ENCODE results near the gene HDAC9. TPM values are rescaled to one million over a fixed set of nuclear protein-coding genes. Genes with fewer than 3 reads are reported as not detected.
"Not testable (repeated sequence)": the region's sequence is repeated elsewhere in the genome, so short reads cannot be mapped to it uniquely, and the experiment has no call there.

Gene HDAC9
- total and polyA plus RNA-seq, 2 of the 13 experiments (the other 11 are each of a cell fraction or from before 2014, with no cell fraction given) = 0.05 to 0.07 TPM

DNA sequence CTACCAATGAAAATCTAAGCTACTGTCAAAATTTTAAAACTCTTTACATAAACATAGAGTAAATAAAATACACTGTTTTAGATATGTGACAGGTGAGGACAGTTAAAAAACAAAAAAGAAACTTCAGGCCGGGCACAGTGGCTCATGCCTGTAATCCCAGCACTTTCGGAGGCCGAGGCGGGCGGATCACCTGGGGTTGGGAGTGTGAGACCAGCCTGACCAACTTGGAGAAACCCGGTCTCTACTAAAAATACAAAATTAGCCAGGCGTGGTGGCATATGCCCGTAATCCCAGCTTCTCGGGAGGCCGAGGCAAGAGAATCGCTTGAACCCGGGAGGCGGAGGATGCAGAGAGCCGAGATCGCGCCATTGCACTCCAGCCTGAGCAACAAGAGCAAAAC lies 472.2 kb downstream of the HDAC9 start:
- H4K20me1 ChIP-seq (ENCODE audit: insufficient read depth, low read length); H3K36me3 ChIP-seq (replicated peaks in 1 of 2; ENCODE audit: control insufficient read depth in 1 of 2, insufficient read depth in 2 of 2, low read length in 2 of 2); POLR2A ChIA-PET; H3K4me3 ChIP-seq (replicated peaks in 1 of 3; ENCODE audit: insufficient read depth in 1 of 3, low read depth in 2 of 3, low read length in 3 of 3); BruUV-seq (replicated peaks); CTCF ChIA-PET (ENCODE audit: low intra/inter-chr PET ratio, low total read pairs); ATAC-seq; H3K27ac ChIP-seq (ENCODE audit: extremely low read length, insufficient read depth, low read length); intact Hi-C loops (cut with micrococcal nuclease; ENCODE audit: unreplicated experiment); H3K4me2 ChIP-seq (ENCODE audit: low read depth, low read length); H3K79me2 ChIP-seq (ENCODE audit: insufficient read depth, low read length); FAIRE-seq; H3K27me3 ChIP-seq (ENCODE audit: control insufficient read depth in 1 of 2, insufficient read depth in 2 of 2, low read length in 2 of 2); in situ Hi-C loops (cut with HindIII; ENCODE audit: extremely low pct_ligation_motif_present, low pct_unique_long_range_greater_than_20kb); H3K4me1 ChIP-seq (ENCODE audit: insufficient read depth, low read length); H2AFZ ChIP-seq (ENCODE audit: low read length); H3K9ac ChIP-seq (ENCODE audit: insufficient read depth, low read depth, low read length); DNase-seq (ENCODE audit: low spot score): not testable (repeated sequence)
- WGBS (ENCODE audit: low lambda C conversion rate) = 22% methylated on average over 16 of the region's 16 CpGs
- peaks cover 74% of the 10 kb centered on the region for H3K9me3 ChIP-seq (ENCODE audit: low read length)

DNA sequence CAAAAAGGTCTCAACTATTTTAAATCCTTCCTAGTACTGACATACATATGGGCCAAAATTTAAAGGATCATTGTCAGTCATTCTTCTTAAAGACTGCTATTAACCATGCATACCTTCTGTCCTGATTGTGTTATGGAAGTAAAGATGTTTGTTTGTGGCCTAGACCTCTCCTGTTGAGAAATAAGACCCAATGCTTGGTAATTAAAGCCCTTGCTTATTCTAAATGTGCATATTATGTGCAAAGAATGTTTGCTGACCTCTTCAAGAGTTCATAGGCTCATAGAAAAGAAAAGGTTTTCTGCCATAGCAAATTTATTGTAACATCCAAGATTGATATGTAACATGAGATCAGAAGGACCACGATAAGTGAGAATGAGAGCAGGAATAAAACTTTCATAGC lies 476.3 kb downstream of the HDAC9 start:
- FAIRE-seq = no peak
- Histone ChIP-seq H3K4me1 (ENCODE audit: insufficient read depth, low read length) (no peaks in the 10 kb centered on the region), H3K9me3 (ENCODE audit: low read length) (peaks cover 77% of the 10 kb centered on the region), H4K20me1 (ENCODE audit: insufficient read depth, low read length) (no peaks in the 10 kb centered on the region), H3K4me2 (ENCODE audit: low read depth, low read length) (no peak overlapping the region), H3K9ac (ENCODE audit: insufficient read depth, low read depth, low read length) (no peak overlapping the region), H3K36me3 (replicated peaks in 1 of 2; ENCODE audit: control insufficient read depth in 1 of 2, insufficient read depth in 2 of 2, low read length in 2 of 2) (no peaks in the 10 kb centered on the region), H3K4me3 (replicated peaks in 1 of 3; ENCODE audit: insufficient read depth in 1 of 3, low read depth in 2 of 3, low read length in 3 of 3) (no peak overlapping the region), H2AFZ (ENCODE audit: low read length) (no peak overlapping the region), H3K27ac (ENCODE audit: extremely low read length, insufficient read depth, low read length) (no peak overlapping the region), H3K79me2 (ENCODE audit: insufficient read depth, low read length) (no peaks in the 10 kb centered on the region), H3K27me3 (ENCODE audit: control insufficient read depth in 1 of 2, insufficient read depth in 2 of 2, low read length in 2 of 2) (no peaks in the 10 kb centered on the region)
- ChIA-PET CTCF (ENCODE audit: low intra/inter-chr PET ratio, low total read pairs) (no interaction called here), POLR2A (no interaction called here)
- DNase-seq (ENCODE audit: low spot score) = no peak
- TF ChIP-seq IRX3 (CRISPR knock-in tag; IDR thresholded peaks at IDR 0.05; ENCODE audit: borderline replicate concordance, low read depth) (no peak), NR2C2 (CRISPR knock-in tag; IDR thresholded peaks at IDR 0.05; ENCODE audit: borderline replicate concordance) (no peak), NFYC (CRISPR knock-in tag; IDR thresholded peaks at IDR 0.05) (no peak), PRMT3 (CRISPR knock-in tag; IDR thresholded peaks at IDR 0.05; ENCODE audit: borderline replicate concordance, low read depth) (no peak), ZNF446 (CRISPR knock-in tag; IDR thresholded peaks at IDR 0.05) (no peak), RAD21 (CRISPR knock-in tag; IDR thresholded peaks at IDR 0.05) (no peak), ATRX (CRISPR knock-in tag; IDR thresholded peaks at IDR 0.05; ENCODE audit: borderline replicate concordance) (no peak)
- TF ChIP-seq, protein P1, sequence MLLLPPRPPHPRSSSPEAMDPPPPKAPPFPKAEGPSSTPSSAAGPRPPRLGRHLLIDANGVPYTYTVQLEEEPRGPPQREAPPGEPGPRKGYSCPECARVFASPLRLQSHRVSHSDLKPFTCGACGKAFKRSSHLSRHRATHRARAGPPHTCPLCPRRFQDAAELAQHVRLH (CRISPR knock-in tag; IDR thresholded peaks at IDR 0.05; ENCODE audit: borderline replicate concordance, low read depth) = no peak
- in situ Hi-C loops (cut with HindIII; ENCODE audit: extremely low pct_ligation_motif_present, low pct_unique_long_range_greater_than_20kb) = no loop called here
- WGBS (ENCODE audit: low lambda C conversion rate) = 44% methylated on average over 1 of the region's 1 CpG
- no peak for ATAC-seq
- no TSS peak for BruUV-seq (replicated peaks)
- intact Hi-C loops (cut with micrococcal nuclease; ENCODE audit: unreplicated experiment) = no loop called here
